HG02571 (cell line): ENCODE results near the gene C21orf58.

Experiments
- ATAC-seq: cut with Tn5 transposase; IDR thresholded peaks from one replicate; pipeline ENCODE4 v1.9.1; 2021; ENCODE audit warnings: mild to moderate bottlenecking, moderate library complexity; ENCODE audit not compliant: unreplicated experiment

The C21orf58 gene

GRCh38 chr21:46264690-46265144 is 59.0 kb downstream of the C21orf58 start:
- ATAC-seq = no peak

GRCh38 chr21:46264046-46264689 is 59.5 kb downstream of the C21orf58 start:
- no peak for ATAC-seq

GRCh38 chr21:46256501-46256994 is 67.1 kb downstream of the C21orf58 start:
- ATAC-seq = no peak

GRCh38 chr21:46255758-46256337 is 67.8 kb downstream of the C21orf58 start:
- no peak for ATAC-seq

GRCh38 chr21:46255166-46255565 is 68.5 kb downstream of the C21orf58 start:
- ATAC-seq = no peak

- ATAC-seq = no peak
These were observed 69.3 kb downstream of the C21orf58 start for GRCh38 chr21:46254208-46254975.

GRCh38 chr21:46253610-46254124 is 70.0 kb downstream of the C21orf58 start:
- no peak for ATAC-seq

GRCh38 chr21:46252840-46253239 is 70.8 kb downstream of the C21orf58 start:
- ATAC-seq = no peak
